NT2/D1 (cell line): ENCODE results near the gene WDR48.

ENCODE experiments used
- SUZ12 ChIP-seq: IDR thresholded peaks from 2 replicates; pipeline ENCODE4 v1.6.1; 2011; ENCODE audit not compliant: insufficient read length, insufficient read depth; ENCODE audit errors: extremely low read depth
- YY1 ChIP-seq: IDR thresholded peaks from 2 replicates; pipeline ENCODE4 v1.6.1; 2011; ENCODE audit not compliant: insufficient read length, insufficient read depth
- ZNF274 ChIP-seq: IDR thresholded peaks from 2 replicates; pipeline ENCODE4 v1.6.1; 2011; ENCODE audit warnings: mild to moderate bottlenecking, low read depth, low read length

DNA sequence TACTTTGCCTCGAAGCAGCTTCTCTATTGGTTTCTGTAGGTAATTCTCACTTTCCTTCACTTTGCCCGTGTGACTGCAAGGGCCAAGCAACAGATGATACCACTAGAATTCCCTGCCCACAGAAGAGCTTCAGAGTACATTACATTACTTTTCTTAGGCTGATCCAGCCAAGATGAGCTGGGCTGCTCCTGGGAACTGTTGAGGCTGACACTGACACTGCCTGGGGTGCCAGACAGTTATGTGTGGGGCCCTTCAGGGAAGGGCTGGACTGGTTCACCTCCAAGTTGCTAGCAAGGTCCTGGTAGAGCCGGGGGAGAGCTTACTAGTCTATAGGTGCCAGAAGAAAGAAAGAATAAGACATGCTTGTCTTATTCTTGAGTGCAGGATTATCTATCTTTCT is 36.6 kb downstream of the WDR48 start:
- TF ChIP-seq YY1 (no peak), ZNF274 (no peak), SUZ12 (no peak)
